Measurements from ENCODE around the gene KNDC1.

Gene KNDC1

GRCh38 chr10:133211959-133212852, 52.2 kb downstream of the KNDC1 start:
- Histone ChIP-seq H3K27me3 (replicated peaks; ENCODE audit: insufficient read depth, low read length) (peaks cover 29% of the 10 kb centered on the region), H2AFZ (ENCODE audit: low read length) (no peak overlapping the region), H3K9me3 (replicated peaks; ENCODE audit: insufficient read depth, low read length) (no peaks in the 10 kb centered on the region), H3K79me2 (ENCODE audit: low read length) (no peaks in the 10 kb centered on the region), H3K36me3 (replicated peaks; ENCODE audit: insufficient read depth, low read length) (no peaks in the 10 kb centered on the region), H3K4me2 (ENCODE audit: low read depth, low read length) (no peak overlapping the region), H3K4me3 (ENCODE audit: low read length) (no peak overlapping the region), H3F3A (ENCODE audit: insufficient read depth, low read length) (no peaks in the 10 kb centered on the region), H3K9ac (ENCODE audit: low read length) (no peak overlapping the region), H4K20me1 (ENCODE audit: insufficient read depth, low read length) (no peaks in the 10 kb centered on the region), H3K27ac (ENCODE audit: low read length) (no peak overlapping the region), H3K4me1 (ENCODE audit: low read length) (no peaks in the 10 kb centered on the region), H3K9me2 (replicated peaks; ENCODE audit: insufficient read depth, low read length) (no peaks in the 10 kb centered on the region)
- TF ChIP-seq EZH2phosphoT487 (IDR thresholded peaks at IDR 0.05; ENCODE audit: low read length) (no peak), EZH2 (optimal IDR thresholded peaks at IDR 0.05; ENCODE audit: low read depth, low read length) (no peak), CTCF (IDR thresholded peaks at IDR 0.05; ENCODE audit: low read length) (no peak)
- DNase-seq, result no peak

GRCh38 chr10:133212853-133213494, 53.0 kb downstream of the KNDC1 start:
- Histone ChIP-seq H4K20me1 (ENCODE audit: insufficient read depth, low read length) (no peaks in the 10 kb centered on the region), H3K9me2 (replicated peaks; ENCODE audit: insufficient read depth, low read length) (no peaks in the 10 kb centered on the region), H3K9me3 (replicated peaks; ENCODE audit: insufficient read depth, low read length) (no peaks in the 10 kb centered on the region), H3K4me3 (ENCODE audit: low read length) (no peak overlapping the region), H3F3A (ENCODE audit: insufficient read depth, low read length) (no peaks in the 10 kb centered on the region), H3K36me3 (replicated peaks; ENCODE audit: insufficient read depth, low read length) (no peaks in the 10 kb centered on the region), H3K4me1 (ENCODE audit: low read length) (no peaks in the 10 kb centered on the region), H3K27me3 (replicated peaks; ENCODE audit: insufficient read depth, low read length) (peaks cover 28% of the 10 kb centered on the region), H3K9ac (ENCODE audit: low read length) (no peak overlapping the region), H2AFZ (ENCODE audit: low read length) (no peak overlapping the region), H3K27ac (ENCODE audit: low read length) (no peak overlapping the region), H3K4me2 (ENCODE audit: low read depth, low read length) (no peak overlapping the region), H3K79me2 (ENCODE audit: low read length) (no peaks in the 10 kb centered on the region)
- TF ChIP-seq EZH2phosphoT487 (IDR thresholded peaks at IDR 0.05; ENCODE audit: low read length) (no peak), CTCF (IDR thresholded peaks at IDR 0.05; ENCODE audit: low read length) (no peak), EZH2 (optimal IDR thresholded peaks at IDR 0.05; ENCODE audit: low read depth, low read length) (no peak)
- DNase-seq, result no peak

- Histone ChIP-seq H3K27me3 (replicated peaks; ENCODE audit: insufficient read depth, low read length) (peaks cover 37% of the 10 kb centered on the region), H3K36me3 (replicated peaks; ENCODE audit: insufficient read depth, low read length) (no peaks in the 10 kb centered on the region), H3F3A (ENCODE audit: insufficient read depth, low read length) (no peaks in the 10 kb centered on the region), H3K4me1 (ENCODE audit: low read length) (no peaks in the 10 kb centered on the region), H3K4me2 (ENCODE audit: low read depth, low read length) (no peak overlapping the region), H3K9ac (ENCODE audit: low read length) (no peak overlapping the region), H4K20me1 (ENCODE audit: insufficient read depth, low read length) (no peaks in the 10 kb centered on the region), H3K27ac (ENCODE audit: low read length) (no peak overlapping the region), H3K4me3 (ENCODE audit: low read length) (no peak overlapping the region), H3K9me2 (replicated peaks; ENCODE audit: insufficient read depth, low read length) (no peaks in the 10 kb centered on the region), H2AFZ (ENCODE audit: low read length) (no peak overlapping the region), H3K9me3 (replicated peaks; ENCODE audit: insufficient read depth, low read length) (no peaks in the 10 kb centered on the region), H3K79me2 (ENCODE audit: low read length) (no peaks in the 10 kb centered on the region)
- no peak for DNase-seq
- TF ChIP-seq CTCF (IDR thresholded peaks at IDR 0.05; ENCODE audit: low read length), result no peak
- no peak for TF ChIP-seq EZH2 (optimal IDR thresholded peaks at IDR 0.05; ENCODE audit: low read depth, low read length)
- no peak for TF ChIP-seq EZH2phosphoT487 (IDR thresholded peaks at IDR 0.05; ENCODE audit: low read length)
Measured at GRCh38 chr10:133213641-133214467, 53.8 kb downstream of the KNDC1 start.

All from MM.1S (cell line).